ENCODE data around the gene KANK4.

KANK4 gene

DNA sequence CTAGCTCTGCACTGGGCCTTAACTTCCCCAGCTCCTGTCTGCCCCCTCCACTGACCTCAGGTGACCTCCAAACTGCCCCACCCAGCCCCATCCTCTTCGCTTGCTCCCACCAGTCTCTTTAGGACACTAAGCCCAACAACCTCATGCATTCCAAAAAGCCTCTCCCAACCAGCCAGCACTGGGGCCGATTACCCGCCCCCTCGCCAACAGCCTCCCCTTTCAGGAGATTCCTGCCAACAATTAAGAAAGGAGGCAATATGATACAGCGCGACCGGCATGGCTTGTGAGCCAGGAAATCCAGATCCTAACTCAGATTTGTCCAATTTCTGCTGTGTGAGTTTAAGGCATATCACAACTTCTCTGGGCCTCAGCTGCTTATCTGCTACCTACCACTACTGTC is 14.7 kb downstream of the KANK4 start:
- no peak for DNase-seq

DNA sequence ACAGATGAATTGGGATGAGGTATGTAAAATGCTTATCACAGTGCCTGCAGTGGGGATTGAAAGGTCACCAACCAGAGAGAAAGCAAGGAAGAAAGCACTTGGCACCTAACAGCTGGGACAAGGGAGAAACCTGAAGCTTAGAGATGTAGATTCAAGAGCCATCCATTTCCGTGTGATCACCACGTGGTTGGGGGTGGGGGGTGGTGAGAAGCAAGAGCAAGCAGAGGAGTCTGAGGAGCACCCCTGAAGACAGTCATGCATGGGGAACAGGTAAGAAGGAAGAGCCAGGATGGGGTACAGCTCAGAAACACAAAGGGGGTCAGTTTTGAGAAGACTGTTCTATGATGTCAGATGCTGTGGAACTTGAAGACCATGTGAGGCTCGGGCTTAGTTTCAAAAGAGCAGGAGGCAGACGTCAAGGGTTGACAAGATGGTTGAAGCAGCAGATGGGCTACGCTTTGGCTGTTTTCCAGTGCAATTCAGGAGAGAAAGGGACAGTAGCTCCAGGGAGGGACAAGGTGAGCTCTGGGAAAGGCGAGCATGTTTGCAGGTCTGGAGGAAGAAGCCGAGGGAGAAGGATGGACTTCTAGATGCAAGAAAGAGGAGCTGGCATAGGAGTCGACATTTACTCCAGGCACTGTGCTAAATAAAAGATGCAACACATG is 17.4 kb downstream of the KANK4 start:
- DNase-seq = no peak

DNA sequence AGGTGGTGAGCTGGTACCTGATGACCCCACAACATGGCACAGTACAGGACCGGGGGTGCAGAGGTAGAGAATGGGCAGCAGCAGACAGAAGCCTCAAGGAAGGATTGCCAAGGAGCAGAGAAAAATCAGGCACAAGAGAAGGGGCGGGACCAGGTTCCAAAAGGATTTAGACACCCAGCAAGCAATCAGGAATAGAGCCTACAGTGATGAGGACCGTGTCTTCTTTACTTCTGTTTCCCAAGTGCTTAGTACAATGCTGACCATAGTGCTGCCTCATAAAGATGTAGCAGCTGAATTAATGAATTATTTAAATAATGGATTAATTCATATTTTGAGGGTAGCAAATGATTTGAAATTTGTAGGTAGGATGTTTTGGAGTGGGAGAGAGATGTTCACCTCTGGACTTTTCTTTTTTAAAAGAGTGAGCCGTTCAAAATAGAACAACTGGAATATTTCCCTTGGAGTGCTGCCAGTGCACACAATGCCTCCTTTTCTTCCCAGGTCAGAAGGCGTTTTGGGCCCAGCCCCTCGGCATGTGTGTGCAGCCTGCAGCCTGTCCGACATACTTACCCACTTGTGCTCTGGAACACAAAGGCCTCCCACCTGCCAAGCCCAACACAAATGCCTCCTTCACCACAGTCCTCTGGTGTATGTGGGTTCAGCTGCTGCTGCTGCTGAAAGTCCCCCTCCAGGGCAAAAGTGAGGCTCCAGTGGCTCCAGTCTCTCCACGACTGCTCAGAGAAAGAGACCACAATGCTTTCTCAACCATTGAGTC is 19.6 kb downstream of the KANK4 start:
- DNase-seq = no peak

DNA sequence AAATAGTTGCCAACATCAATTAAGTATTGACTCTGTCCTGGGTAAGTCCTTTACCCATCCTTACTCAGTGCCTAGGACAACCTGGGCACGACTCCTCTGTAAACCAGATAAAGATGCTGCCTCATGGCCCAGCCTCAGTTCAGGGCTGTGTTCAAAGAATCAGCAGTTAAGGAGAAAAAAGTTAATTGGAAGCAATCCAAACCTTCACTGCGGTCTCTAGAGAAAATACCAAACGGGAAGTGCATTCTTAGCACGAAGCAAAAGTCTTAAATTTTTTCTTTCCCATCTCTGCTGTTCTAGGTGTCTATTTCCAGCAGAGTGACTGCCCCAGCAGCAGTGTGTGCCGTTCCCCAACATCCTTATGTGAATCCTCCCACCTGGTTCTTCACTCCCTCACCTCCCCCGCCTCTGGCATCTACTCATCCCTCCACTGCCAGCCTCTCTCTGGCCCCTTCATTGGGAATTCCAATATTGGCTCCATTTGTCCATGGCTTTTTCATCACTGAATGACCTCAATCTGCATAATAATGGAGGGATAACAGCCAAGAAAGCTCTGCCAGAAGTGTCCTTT is 23.2 kb downstream of the KANK4 start:
- DNase-seq = no peak

DNA sequence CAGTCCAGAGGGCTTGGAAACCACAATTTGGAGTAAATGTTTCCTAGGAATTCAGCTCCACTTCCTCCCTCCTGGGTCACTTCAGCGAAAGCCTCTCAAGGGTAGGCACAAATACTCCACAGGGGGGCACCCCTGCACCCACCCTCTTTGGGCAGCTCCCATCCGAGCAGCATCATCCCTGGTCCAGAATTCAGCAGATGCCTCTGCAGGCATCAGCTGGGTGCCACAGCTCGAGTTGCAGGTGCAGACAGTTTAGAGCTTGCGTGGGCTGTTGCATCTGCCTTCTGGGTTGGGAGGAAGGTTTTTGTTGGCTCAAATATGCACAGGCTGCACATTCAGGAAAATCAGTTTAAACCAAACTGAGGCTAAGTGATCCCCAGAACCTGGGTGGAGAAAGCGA is 25.0 kb downstream of the KANK4 start:
- peak; percentile 12 for DNase-seq

DNA sequence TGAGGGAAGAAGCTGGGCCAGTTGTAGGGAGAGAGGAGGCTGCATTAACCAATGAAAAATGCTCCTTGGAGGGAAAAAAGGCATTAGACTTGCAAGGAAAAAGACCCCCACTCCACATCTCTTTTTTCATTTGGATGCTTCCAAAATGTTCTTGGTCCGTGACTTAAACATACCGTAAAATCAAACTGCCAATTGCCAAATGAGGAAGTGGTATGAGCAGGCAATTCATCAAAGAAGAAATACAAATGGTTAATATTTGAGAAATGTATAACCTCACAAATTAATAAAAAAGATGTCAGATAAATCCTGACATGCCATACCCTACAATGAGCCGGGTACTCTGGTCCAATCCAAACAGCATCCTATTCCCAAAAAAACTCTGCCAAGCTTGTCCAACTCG is 30.6 kb downstream of the KANK4 start:
- DNase-seq = no peak

DNA sequence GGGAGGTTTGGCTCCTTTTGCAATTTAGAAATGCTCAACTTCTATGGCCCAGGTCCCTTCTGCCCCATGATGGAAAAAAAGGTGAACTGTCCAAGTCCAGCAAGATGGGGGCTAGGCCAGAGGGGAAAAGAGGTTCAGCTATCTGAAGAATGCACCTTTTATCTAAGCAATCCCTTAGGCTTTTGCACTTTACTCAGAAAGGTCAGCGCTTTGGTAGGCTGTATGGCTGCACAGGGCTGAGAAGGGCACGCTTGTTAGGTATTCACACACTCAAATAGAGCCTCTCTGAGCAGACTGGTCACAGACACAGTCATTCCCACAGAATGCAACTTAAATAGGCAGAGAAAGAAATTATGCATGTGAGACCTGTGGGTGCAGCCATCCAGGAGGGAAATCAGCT is 31.0 kb downstream of the KANK4 start:
- no peak for DNase-seq

DNA sequence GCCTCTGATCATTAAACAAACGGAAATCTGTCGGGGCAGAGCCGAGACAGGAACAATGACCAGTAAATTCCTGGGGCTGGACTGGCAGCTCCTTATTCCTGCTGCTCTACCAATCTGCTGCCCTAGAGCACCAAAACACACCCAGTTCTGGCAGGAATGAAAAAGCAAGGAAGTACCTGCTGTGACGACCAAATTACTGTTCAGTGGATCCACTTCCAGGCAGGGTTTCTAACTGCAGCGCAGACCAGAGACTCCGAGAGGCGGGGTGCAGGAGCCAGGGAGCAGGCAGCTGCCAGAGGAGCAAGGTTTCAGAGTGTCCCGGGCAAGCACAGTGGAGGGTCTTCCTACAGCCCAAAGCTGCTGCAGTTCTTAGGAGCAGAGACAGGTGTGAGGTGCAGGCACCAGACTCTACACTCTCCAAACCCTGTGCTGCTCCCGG is 32.4 kb downstream of the KANK4 start:
- DNase-seq = no peak

DNA sequence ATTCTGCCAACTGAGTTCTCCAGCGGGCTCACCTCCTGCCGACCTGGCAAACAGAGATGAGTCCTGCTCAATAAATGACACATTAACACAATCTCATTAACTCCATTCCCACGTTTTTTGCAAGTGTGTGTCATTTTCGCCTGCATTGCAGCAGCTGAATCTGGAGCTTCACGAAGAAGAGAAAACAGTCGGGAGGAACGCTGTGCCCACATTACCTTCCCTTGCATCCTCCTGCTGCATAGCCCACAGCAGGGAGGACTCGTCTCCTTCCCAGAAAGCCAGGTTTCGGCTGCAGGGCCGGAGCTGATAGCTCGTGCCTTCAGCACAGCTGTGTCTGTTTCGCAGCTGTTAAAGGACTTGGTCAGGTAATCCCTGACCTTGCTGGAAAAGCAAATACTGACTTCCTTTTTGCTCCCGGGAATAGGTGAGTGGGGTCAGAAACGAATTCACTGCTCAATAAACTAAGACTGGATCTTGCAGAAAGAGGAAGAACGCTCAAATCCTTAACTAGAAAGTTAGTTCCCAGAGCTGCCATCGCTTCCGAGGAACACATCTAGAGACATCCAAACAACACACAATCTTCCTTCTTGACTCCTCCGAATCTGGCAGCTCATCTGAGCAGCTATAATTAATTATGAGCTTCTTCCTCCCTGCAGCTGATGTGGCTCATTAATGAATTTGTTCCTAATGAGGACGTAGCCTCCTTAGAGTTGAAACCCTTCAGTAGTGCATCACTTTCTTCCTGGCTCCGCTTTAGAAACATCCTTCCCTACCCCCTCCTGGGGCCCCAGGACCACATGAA is 33.0 kb downstream of the KANK4 start:
- DNase-seq = no peak

DNA sequence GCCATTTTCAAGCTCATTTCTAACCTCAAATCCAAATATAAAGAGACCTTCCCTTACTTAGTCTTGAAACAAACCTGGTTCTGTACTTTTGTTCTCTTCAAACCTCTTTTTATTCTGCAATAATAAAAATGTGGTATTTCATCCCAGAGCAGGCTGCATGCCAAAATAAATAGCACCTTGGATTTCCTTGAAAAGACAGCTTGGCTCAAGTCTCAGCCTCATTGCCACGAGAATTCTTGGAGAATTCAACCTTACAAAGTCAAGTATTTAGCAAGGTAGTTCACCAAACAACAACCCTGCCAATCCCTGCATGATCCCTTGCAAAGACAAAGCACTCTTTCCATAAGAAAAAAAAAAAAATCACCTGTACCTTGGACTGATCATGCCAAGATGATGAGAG is 33.8 kb downstream of the KANK4 start:
- DNase-seq = no peak

DNA sequence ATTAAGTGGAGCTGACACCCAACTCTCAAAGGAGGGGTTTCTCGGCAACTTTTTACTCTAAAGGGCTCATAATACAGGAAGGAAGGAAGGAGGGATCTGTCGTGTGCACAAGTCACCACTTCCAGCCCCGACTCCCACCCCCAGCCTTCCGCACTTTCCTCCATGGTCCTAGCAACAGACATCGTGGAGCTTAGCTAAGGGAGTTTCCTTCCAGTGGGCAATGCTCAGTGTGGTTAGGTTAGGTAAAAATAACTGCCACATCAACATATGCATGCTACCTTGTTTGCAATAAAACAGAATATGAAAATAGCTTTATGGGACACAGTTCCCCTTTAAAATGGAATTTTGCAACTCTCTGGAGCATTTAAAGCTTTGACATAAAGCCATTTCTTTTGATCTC is 35.2 kb downstream of the KANK4 start:
- no peak for DNase-seq

DNA sequence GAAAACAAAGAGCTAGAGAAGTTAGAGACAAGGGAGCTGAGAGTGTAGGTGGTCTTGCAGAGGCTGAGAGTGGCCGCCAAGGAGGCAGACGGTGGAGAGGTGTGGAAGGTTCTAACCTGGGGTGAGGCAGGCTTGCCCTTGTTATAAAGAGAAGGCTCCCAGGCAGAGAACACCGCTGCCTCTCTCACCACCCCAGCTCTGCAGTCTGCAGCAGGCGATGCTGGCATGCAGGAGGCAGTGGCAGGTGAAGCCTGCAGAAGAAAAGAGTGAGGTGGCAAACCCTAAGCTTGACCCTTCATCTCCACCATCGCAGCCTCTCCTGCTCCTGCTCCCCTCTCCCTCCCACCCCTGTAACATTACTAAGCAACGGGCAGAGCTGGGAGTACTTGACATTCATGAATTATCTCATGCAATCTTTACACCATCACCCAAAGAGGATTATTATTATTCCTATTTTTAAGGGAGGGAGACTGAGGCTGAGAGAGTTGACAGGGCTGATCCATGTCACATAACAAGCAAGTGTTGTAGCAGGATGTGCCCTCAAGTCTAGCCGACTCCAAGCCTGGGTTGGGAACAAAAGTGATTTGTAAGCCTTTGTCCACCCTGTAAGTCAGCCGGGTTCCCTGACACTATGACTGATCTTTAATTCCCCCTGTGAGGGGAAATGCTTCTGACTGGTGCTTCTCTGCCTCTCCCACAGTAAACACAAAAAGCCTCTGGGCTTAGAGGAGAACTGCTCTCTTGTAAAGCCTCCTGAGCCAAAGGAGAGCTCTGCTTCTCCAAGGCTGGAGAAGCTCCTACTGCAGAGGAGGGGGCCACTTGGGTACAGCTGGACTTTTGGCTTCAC is 36.1 kb downstream of the KANK4 start:
- no peak for DNase-seq

DNA sequence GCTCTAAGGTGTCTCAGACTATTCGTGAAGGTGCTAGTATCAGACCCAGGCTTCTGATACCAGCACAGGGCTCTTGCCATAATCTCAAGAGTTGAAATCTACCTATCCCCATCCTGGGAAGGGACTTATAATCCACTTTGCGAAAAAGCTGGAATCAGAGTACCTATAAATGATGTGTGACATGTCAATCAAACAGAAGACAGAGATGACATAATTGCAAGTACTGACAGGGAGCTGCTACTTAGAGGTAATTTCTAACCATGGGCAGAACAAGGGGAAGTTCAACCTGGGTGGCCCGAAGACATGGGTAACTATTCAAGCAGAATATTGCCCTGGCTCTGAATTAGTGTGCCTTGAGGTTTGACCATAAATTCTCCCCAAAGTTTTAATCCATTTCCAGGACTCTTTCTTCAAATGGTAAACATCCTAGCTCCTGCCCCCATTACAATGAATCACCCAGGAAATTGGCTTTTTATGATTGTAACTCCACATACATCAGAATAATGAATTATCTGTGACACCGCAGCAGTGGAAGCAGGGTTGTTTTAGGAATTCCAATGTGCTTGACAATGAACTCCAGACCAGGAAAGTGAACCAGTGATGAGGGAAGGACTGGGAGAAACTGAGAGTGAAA is 37.2 kb downstream of the KANK4 start:
- DNase-seq = no peak

DNA sequence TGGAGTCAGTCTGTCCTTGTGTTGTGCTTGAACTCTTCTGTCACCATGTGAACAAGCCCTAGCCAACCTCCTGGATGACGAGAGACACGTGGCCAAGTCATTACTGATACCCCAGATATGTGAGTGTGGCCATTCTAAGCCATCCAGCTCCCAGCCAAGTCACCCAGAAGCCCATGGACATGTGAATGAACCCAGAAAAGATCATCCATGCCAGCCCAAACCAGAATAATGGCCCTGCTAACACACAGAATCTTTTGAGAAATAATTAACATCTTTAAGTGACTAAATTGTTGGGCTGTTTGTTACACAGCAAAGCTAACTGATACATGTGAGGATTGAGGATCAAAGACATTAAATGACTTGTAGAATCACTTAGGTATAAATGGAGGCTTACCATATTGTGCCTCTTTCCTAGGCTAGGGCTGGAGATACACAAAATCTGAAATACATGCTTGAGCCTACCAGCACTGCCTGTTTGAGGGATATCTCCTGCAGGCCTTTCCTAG is 38.2 kb downstream of the KANK4 start:
- no peak for DNase-seq

DNA sequence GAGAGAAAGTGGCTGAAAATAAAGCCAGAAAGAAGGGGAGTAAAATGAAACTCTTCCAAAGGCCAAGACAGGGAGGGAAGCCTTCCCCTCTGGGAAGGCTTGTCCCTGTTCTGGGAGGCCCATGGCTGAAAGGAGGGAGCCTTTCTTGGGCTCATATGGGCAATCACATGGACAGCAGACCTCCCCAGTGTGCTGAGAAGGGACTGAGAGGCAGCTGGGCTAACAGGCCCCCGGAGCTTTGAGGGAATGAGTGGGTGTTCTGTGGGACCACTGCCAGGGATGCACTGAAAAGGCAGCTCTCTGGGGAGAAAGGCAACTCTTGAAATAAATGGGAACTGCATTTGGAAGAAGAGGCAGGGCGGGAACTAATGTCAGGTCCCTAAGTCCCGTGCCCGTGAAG is 39.1 kb downstream of the KANK4 start:
- no peak for DNase-seq

DNA sequence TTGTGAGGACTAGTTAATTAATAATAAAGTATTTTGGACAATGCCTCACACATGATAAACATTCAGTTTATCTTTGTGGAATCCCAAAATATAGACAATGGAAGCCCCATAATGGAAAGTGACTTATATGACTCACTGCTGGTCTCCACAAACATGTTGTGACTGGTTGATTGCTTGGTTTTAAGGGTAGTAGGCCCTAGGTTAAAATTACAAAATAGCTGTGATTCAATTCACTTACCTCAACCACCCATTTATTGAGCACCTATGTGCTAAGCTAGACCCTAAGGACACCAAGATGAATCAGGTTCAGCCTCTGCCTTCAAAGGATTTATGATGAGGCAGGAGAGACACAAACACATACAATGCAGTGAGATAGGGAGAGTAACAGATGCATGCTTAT is 42.4 kb downstream of the KANK4 start:
- no peak for DNase-seq

DNA sequence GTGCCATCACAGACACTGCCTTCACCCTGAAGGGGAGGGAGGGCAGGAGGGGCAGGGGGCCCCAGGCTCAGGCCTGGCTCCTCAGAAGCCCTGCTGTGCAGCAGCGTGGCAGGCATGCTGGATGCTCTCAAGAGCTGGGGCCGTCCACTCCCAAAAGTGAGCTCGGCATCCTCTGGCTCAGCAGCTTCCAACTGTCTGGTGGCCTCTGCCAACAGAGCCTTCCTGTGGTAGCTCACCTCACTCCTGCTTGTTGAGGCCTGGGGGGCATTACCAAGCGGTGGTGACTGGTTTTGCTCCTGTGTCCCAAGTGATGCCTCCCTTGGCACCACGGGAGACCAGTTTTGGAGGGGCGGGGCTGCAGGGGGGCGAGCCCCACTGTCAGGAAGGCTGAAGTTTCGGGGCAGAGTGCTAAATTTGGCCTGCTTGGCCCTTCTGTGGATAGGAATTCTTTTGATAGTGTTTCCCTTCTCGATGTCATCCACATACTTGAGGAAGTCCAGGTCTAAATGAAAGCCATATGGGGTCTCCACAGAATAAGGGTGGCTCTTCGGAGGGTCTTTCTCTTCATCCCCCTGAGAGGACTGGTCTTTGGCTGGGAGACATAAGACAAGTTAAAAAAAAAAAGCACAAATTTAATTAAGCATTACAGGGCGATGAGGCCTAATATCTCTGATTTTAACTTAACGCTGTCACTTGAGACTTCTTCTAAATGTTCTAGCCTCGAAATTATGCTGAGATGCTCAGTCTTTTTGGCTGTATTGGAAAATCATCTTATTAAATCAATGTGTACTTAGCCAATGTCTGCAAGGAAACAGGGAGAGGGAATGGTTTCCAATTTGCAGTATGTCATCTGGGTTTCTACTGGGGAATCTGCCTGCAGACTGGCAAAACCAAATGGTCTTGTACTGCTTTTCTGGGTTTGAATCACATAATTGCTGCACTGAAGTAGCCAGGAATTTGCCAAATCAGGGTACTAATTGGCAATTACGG is 44.4 kb downstream of the KANK4 start:
- no peak for DNase-seq

DNA sequence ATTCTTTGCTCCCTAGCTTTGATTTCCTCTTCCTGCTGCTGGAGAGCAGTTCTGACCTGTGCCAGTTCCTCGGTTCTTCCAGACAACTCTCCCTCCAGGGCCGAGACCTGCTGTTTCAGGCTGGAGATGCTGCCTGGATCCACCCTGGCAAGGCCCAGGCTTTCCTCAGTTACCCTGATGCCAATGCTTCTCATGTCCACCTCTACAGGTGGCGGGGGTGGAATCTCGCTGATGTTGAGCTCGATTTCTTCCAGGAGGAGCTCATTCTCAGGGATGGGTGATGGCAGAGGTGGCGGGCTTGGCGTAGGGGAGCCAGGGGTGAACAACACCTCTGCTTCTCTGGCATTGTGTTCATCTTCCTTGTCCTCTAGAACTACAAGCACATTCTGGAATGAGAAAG is 45.3 kb downstream of the KANK4 start:
- DNase-seq = no peak

DNA sequence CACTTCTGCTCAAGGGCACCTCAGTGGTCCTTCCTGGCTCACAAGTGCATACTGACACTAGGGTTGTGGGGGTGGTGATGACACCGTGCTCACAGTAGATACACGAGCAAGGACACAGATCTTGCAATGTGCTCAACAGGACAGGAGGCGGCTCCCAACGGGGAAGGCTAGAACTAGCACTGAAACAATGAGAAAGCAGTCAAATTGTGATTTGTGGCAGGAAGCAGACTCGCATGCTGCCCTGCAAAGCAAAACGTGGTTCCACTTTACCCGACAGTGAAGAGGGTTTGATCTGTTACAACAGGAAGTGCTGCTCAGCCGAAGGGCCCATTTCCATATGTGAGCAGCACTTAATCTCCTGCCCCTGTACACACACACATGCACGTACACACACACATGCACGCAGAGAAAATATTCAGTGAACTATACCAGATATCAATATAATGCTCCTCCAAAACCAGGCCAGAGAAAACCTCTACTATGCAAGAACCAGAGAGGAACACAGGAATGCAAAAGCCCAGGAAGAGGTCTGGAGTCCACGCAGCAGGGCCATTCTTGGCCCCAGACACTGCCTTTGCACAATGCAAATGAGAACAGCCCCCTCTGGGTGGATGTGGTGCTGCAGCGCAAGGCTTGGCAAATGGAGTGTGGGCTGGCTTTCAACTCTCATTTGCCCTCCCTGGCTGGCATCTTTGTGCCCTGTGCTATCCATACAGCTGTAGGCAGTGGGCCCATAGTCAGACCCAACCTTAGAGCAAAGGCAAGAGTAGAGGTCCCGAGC is 47.1 kb downstream of the KANK4 start:
- peak; percentile 63 for DNase-seq

DNA sequence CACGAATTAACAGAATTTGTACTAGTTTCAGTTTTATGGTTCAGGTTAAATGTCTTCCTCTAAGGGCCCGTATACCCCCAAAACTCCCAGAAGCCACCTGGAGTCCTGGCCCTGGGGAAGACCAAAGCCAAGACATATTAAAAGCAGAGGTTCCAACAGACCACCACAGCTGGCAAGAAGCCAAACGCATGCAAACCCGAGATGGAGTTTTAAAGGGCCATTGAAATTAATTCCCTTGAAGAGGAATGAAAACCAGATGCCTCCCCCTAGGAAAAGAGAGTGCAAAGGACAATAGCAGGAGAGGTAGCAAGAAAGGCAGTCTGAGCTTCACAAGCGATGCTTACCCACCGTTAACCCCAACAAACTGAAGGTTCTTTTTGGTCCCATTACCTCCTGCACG is 48.1 kb downstream of the KANK4 start:
- DNase-seq = no peak
